Measurements from ENCODE around the gene FOXN4. TPM values are rescaled to one million over a fixed set of nuclear protein-coding genes. Genes with fewer than 3 reads are reported as not detected.

The FOXN4 gene
- total and polyA plus RNA-seq, 2 of the 13 experiments (the other 11 are each of a cell fraction or from before 2014, with no cell fraction given) = 0.11 TPM; not detected in 1

DNA sequence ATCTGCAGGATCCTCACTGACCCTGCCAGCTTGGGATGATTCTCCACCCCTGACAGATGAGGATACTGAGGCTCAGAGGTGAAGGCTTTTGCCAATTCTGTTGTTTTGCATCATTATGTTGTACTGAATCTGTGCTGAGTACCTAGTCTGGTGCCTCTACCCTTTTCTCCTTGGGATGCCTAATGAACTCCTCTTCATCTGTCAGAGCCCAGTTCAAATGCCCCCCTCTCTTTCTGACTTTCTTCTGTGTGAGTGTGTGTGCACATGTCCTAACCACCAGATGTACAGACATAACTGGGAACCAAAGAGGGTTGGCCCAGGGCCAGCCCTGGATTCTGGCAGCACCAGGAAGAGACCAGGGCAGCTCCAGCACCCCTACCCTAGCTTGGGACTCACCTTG, 22.8 kb downstream of the FOXN4 start:
- ATAC-seq = no peak
- no peak for TF ChIP-seq CCDC6 (CRISPR knock-in tag; IDR thresholded peaks at IDR 0.05)
- H3K4me3 ChIP-seq (replicated peaks in 1 of 3; ENCODE audit: insufficient read depth in 1 of 3, low read depth in 2 of 3, low read length in 3 of 3) = no peak overlapping the region
- ChIA-PET CTCF (ENCODE audit: low intra/inter-chr PET ratio, low total read pairs) (no interaction called here), POLR2A (no interaction called here)
- no peaks in the 10 kb centered on the region for H3K79me2 ChIP-seq (ENCODE audit: insufficient read depth, low read length)
- no peaks in the 10 kb centered on the region for H3K9me3 ChIP-seq (ENCODE audit: low read length)
- FAIRE-seq = no peak
- DNase-seq (ENCODE audit: low spot score) = no peak
- H3K9ac ChIP-seq (ENCODE audit: insufficient read depth, low read depth, low read length) = no peak overlapping the region
- in situ Hi-C loops (cut with HindIII; ENCODE audit: extremely low pct_ligation_motif_present, low pct_unique_long_range_greater_than_20kb) = no loop called here
- H3K36me3 ChIP-seq (replicated peaks in 1 of 2; ENCODE audit: control insufficient read depth in 1 of 2, insufficient read depth in 2 of 2, low read length in 2 of 2) = no peaks in the 10 kb centered on the region
- intact Hi-C loops (cut with micrococcal nuclease; ENCODE audit: unreplicated experiment) = no loop called here
- H3K4me1 ChIP-seq (ENCODE audit: insufficient read depth, low read length) = peaks cover 11% of the 10 kb centered on the region
- H3K27me3 ChIP-seq (ENCODE audit: control insufficient read depth in 1 of 2, insufficient read depth in 2 of 2, low read length in 2 of 2) = peaks cover 0 to 1% of the 10 kb centered on the region in 2 experiments; a peak in 1 of 5 replicates
- no TSS peak for BruUV-seq (replicated peaks)
- no peaks in the 10 kb centered on the region for H4K20me1 ChIP-seq (ENCODE audit: insufficient read depth, low read length)
- H2AFZ ChIP-seq (ENCODE audit: low read length) = no peak overlapping the region
- H3K27ac ChIP-seq (ENCODE audit: extremely low read length, insufficient read depth, low read length) = no peak overlapping the region
- H3K4me2 ChIP-seq (ENCODE audit: low read depth, low read length) = no peak overlapping the region

DNA sequence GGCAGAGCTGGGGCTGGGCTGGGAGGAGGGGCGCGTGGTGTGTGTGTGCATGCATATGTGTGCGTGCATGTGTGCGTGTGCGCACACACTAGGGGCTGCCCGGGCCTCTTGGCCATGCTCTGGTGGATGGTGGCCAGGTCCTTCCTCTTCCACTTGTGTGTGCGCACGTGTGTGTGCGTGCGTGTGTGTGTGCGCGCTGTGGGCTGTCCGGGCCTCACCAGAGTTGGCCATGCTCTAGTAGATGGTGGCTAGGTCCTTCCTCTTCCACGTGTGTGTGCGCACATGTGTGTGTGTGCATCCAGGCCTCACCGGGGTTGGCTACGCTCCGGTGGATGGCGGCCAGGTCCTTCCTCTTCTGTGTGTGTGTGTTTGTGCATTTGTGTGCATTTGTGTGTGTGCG, 24.7 kb downstream of the FOXN4 start:
- H3K4me2 ChIP-seq (ENCODE audit: low read depth, low read length) = no peak overlapping the region
- TF ChIP-seq, protein P1, sequence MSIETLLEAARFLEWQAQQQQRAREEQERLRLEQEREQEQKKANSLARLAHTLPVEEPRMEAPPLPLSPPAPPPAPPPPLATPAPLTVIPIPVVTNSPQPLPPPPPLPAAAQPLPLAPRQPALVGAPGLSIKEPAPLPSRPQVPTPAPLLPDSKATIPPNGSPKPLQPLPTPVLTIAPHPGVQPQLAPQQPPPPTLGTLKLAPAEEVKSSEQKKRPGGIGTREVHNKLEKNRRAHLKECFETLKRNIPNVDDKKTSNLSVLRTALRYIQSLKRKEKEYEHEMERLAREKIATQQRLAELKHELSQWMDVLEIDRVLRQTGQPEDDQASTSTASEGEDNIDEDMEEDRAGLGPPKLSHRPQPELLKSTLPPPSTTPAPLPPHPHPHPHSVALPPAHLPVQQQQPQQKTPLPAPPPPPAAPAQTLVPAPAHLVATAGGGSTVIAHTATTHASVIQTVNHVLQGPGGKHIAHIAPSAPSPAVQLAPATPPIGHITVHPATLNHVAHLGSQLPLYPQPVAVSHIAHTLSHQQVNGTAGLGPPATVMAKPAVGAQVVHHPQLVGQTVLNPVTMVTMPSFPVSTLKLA (IDR thresholded peaks at IDR 0.05) = peak; percentile 36; the same call in 1 of the 2 replicates
- TF ChIP-seq MIXL1 (CRISPR knock-in tag; IDR thresholded peaks at IDR 0.05) = no peak
- POLR2A ChIA-PET = no interaction called here
- no peaks in the 10 kb centered on the region for H3K9me3 ChIP-seq (ENCODE audit: low read length)
- CTCF ChIA-PET (ENCODE audit: low intra/inter-chr PET ratio, low total read pairs) = no interaction called here
- H3K4me3 ChIP-seq (replicated peaks in 1 of 3; ENCODE audit: insufficient read depth in 1 of 3, low read depth in 2 of 3, low read length in 3 of 3) = no peak overlapping the region
- in situ Hi-C loops (cut with HindIII; ENCODE audit: extremely low pct_ligation_motif_present, low pct_unique_long_range_greater_than_20kb) (no loop called here), intact Hi-C loops (cut with micrococcal nuclease; ENCODE audit: unreplicated experiment) (no loop called here)
- FAIRE-seq (no peak), ATAC-seq (no peak), DNase-seq (ENCODE audit: low spot score) (no peak)
- no TSS peak for BruUV-seq (replicated peaks)
- H3K79me2 ChIP-seq (ENCODE audit: insufficient read depth, low read length) = no peaks in the 10 kb centered on the region
- H3K27me3 ChIP-seq (ENCODE audit: control insufficient read depth in 1 of 2, insufficient read depth in 2 of 2, low read length in 2 of 2) = peaks cover 0 to 1% of the 10 kb centered on the region in 2 experiments; a peak in 1 of 5 replicates
- no peak overlapping the region for H2AFZ ChIP-seq (ENCODE audit: low read length)
- H3K4me1 ChIP-seq (ENCODE audit: insufficient read depth, low read length) = peaks cover 22% of the 10 kb centered on the region
- H4K20me1 ChIP-seq (ENCODE audit: insufficient read depth, low read length) = no peaks in the 10 kb centered on the region
- no peaks in the 10 kb centered on the region for H3K36me3 ChIP-seq (replicated peaks in 1 of 2; ENCODE audit: control insufficient read depth in 1 of 2, insufficient read depth in 2 of 2, low read length in 2 of 2)
- H3K9ac ChIP-seq (ENCODE audit: insufficient read depth, low read depth, low read length) = no peak overlapping the region
- no peak overlapping the region for H3K27ac ChIP-seq (ENCODE audit: extremely low read length, insufficient read depth, low read length)
- no CpG with 5 or more reads among the region's 20 CpGs for WGBS (ENCODE audit: low lambda C conversion rate)
